KBM-7 (cell line): ENCODE results near the gene CASP8AP2.
"Not testable (repeated sequence)": the region's sequence is repeated elsewhere in the genome, so short reads cannot be mapped to it uniquely, and the experiment has no call there.

ENCODE experiments used
- DNase-seq: peaks from one replicate; pipeline ENCODE4 v3.0.0-alpha.2; 2015
- in situ Hi-C: fragments of 300-500 bp; cut with MboI; formaldehyde crosslinking; loops from 2 replicates; pipeline ENCODE4 v1.14.3; 2020; ENCODE audit warnings: low sequenced_read_pairs, low pct_unique_long_range_greater_than_20kb, mixed read lengths

Gene CASP8AP2

GRCh38 chr6:89873721-89874120 is 44.0 kb downstream of the CASP8AP2 start:
- in situ Hi-C loops: no loop called here
- no peak for DNase-seq

- DNase-seq: no peak
- in situ Hi-C loops: no loop called here
These were observed 44.8 kb downstream of the CASP8AP2 start for GRCh38 chr6:89874438-89874837.

GRCh38 chr6:89886378-89887120 is 56.9 kb downstream of the CASP8AP2 start:
- in situ Hi-C loops: no loop called here
- no peak for DNase-seq

GRCh38 chr6:89887452-89888137 is 57.9 kb downstream of the CASP8AP2 start:
- in situ Hi-C loops: no loop called here
- DNase-seq: no peak

- no peak for DNase-seq
- in situ Hi-C loops: no loop called here
These were observed 58.4 kb downstream of the CASP8AP2 start for GRCh38 chr6:89888138-89888514.

- in situ Hi-C loops: no loop called here
- no peak for DNase-seq
These were observed 59.2 kb downstream of the CASP8AP2 start for GRCh38 chr6:89888871-89889270.

- in situ Hi-C loops: not testable (repeated sequence)
- peak; percentile 16 for DNase-seq
These were observed 61.3 kb downstream of the CASP8AP2 start for GRCh38 chr6:89890845-89891528.

GRCh38 chr6:89892577-89892976 is 62.9 kb downstream of the CASP8AP2 start:
- DNase-seq: not testable (repeated sequence)

GRCh38 chr6:89894169-89894568 is 64.5 kb downstream of the CASP8AP2 start, which contains the start of gene GJA10:
TSS of gene GJA10 (plus strand) at chr6:89894469. CDS start at chr6:89894469, 0 bp downstream.
- no peak for DNase-seq
- in situ Hi-C loops: no loop called here

More at GRCh38 chr6:89892577-89892976, 62.9 kb downstream of the CASP8AP2 start:
- in situ Hi-C loops: not testable (repeated sequence)

GRCh38 chr6:89895276-89895874 is 65.7 kb downstream of the CASP8AP2 start:
- in situ Hi-C loops: no loop called here
- peak; percentile 52 for DNase-seq

GRCh38 chr6:89910001-89910901 is 80.6 kb downstream of the CASP8AP2 start:
- in situ Hi-C loops, DNase-seq: not testable (repeated sequence)

- in situ Hi-C loops: no loop called here
- no peak for DNase-seq
These were observed 81.2 kb downstream of the CASP8AP2 start for GRCh38 chr6:89910902-89911240.

GRCh38 chr6:89916136-89916920 is 86.6 kb downstream of the CASP8AP2 start:
- DNase-seq: no peak
- in situ Hi-C loops: no loop called here

- in situ Hi-C loops: no loop called here
- no peak for DNase-seq
These were observed 87.5 kb downstream of the CASP8AP2 start for GRCh38 chr6:89917216-89917615.

GRCh38 chr6:89917801-89918366 is 88.2 kb downstream of the CASP8AP2 start:
- DNase-seq: no peak
- in situ Hi-C loops: no loop called here
